HG03103 (cell line): ENCODE measurements around the gene CAND2.
A peak's percentile ranks its signal among the peaks of the same experiment; 100 is the strongest.
"Not testable (repeated sequence)": the region's sequence is repeated elsewhere in the genome, so short reads cannot be mapped to it uniquely, and the experiment has no call there.

Experiments used
- ATAC-seq: cut with Tn5 transposase; IDR thresholded peaks from one replicate; pipeline ENCODE4 v1.9.1; 2021; ENCODE audit warnings: low read depth; ENCODE audit not compliant: unreplicated experiment

CAND2 gene

GRCh38 chr3:12845811-12846210 is 49.3 kb downstream of the CAND2 start:
- no peak for ATAC-seq

GRCh38 chr3:12852201-12852600 is 55.7 kb downstream of the CAND2 start:
- ATAC-seq = no peak

- not testable (repeated sequence) for ATAC-seq
Measured at GRCh38 chr3:12853847-12854246, 57.4 kb downstream of the CAND2 start.

- no peak for ATAC-seq
Measured at GRCh38 chr3:12854565-12854964, 58.1 kb downstream of the CAND2 start.

GRCh38 chr3:12856626-12857025 is 60.1 kb downstream of the CAND2 start:
- no peak for ATAC-seq

- ATAC-seq = no peak
Measured at GRCh38 chr3:12859840-12860239, 63.4 kb downstream of the CAND2 start.

GRCh38 chr3:12861611-12862010 is 65.1 kb downstream of the CAND2 start:
- ATAC-seq = no peak

- ATAC-seq = no peak
Measured at GRCh38 chr3:12862387-12862786, 65.9 kb downstream of the CAND2 start.

- ATAC-seq = no peak
Measured at GRCh38 chr3:12865271-12865670, 68.8 kb downstream of the CAND2 start.

- no peak for ATAC-seq
Measured at GRCh38 chr3:12866836-12867235, 70.4 kb downstream of the CAND2 start.

GRCh38 chr3:12868039-12869034 is 71.9 kb downstream of the CAND2 start:
- ATAC-seq = peak; percentile 54

GRCh38 chr3:12869035-12869621 is 72.6 kb downstream of the CAND2 start:
- ATAC-seq = peak; percentile 43

GRCh38 chr3:12870942-12871341 is 74.5 kb downstream of the CAND2 start:
- ATAC-seq = no peak

GRCh38 chr3:12871404-12871983 is 75.0 kb downstream of the CAND2 start:
- no peak for ATAC-seq

GRCh38 chr3:12875857-12876836 is 79.7 kb downstream of the CAND2 start:
- no peak for ATAC-seq

GRCh38 chr3:12877040-12877439 is 80.6 kb downstream of the CAND2 start:
- no peak for ATAC-seq

GRCh38 chr3:12878141-12878574 is 81.7 kb downstream of the CAND2 start:
- ATAC-seq = no peak

- not testable (repeated sequence) for ATAC-seq
Measured at GRCh38 chr3:12878758-12879157, 82.3 kb downstream of the CAND2 start.

- no peak for ATAC-seq
Measured at GRCh38 chr3:12879191-12879815, 82.8 kb downstream of the CAND2 start.

GRCh38 chr3:12881858-12882257 is 85.4 kb downstream of the CAND2 start:
- peak; percentile 43 for ATAC-seq
